ENCODE measurements around the gene TGFBR2. TPM values are rescaled to one million over a fixed set of nuclear protein-coding genes. Genes with fewer than 3 reads are reported as not detected.

TGFBR2 gene
- total RNA-seq, 1 donor from 2014 or later = 72.1 TPM

GRCh38 chr3:30634761-30635735 is 28.6 kb downstream of the TGFBR2 start:
- H3K4me3 Mint-ChIP-seq (ENCODE audit: unreplicated experiment) = no peak overlapping the region
- DNase-seq (ENCODE audit: extremely low spot score, unreplicated experiment) = no peak
- H3K27me3 Mint-ChIP-seq (ENCODE audit: unreplicated experiment) = no peaks in the 10 kb centered on the region
- TF ChIP-seq, protein P1, sequence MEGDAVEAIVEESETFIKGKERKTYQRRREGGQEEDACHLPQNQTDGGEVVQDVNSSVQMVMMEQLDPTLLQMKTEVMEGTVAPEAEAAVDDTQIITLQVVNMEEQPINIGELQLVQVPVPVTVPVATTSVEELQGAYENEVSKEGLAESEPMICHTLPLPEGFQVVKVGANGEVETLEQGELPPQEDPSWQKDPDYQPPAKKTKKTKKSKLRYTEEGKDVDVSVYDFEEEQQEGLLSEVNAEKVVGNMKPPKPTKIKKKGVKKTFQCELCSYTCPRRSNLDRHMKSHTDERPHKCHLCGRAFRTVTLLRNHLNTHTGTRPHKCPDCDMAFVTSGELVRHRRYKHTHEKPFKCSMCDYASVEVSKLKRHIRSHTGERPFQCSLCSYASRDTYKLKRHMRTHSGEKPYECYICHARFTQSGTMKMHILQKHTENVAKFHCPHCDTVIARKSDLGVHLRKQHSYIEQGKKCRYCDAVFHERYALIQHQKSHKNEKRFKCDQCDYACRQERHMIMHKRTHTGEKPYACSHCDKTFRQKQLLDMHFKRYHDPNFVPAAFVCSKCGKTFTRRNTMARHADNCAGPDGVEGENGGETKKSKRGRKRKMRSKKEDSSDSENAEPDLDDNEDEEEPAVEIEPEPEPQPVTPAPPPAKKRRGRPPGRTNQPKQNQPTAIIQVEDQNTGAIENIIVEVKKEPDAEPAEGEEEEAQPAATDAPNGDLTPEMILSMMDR (IDR thresholded peaks at IDR 0.05) = no peak
- H3K36me3 Mint-ChIP-seq (ENCODE audit: unreplicated experiment) = peaks cover 22% of the 10 kb centered on the region
- H3K9me3 Mint-ChIP-seq (ENCODE audit: unreplicated experiment) = no peaks in the 10 kb centered on the region
- no peak overlapping the region for H3K27ac Mint-ChIP-seq (ENCODE audit: unreplicated experiment)
- H3K4me1 Mint-ChIP-seq (ENCODE audit: unreplicated experiment) = peaks cover 48% of the 10 kb centered on the region

GRCh38 chr3:30637310-30638219 is 31.2 kb downstream of the TGFBR2 start:
- TF ChIP-seq, protein P1 (IDR thresholded peaks at IDR 0.05) = no peak
- peaks cover 12% of the 10 kb centered on the region for H3K36me3 Mint-ChIP-seq (ENCODE audit: unreplicated experiment)
- H3K4me1 Mint-ChIP-seq (ENCODE audit: unreplicated experiment) = peaks cover 33% of the 10 kb centered on the region
- no peaks in the 10 kb centered on the region for H3K9me3 Mint-ChIP-seq (ENCODE audit: unreplicated experiment)
- H3K27ac Mint-ChIP-seq (ENCODE audit: unreplicated experiment) = no peak overlapping the region
- no peak overlapping the region for H3K4me3 Mint-ChIP-seq (ENCODE audit: unreplicated experiment)
- H3K27me3 Mint-ChIP-seq (ENCODE audit: unreplicated experiment) = no peaks in the 10 kb centered on the region
- no peak for DNase-seq (ENCODE audit: extremely low spot score, unreplicated experiment)

GRCh38 chr3:30638685-30639412 is 32.4 kb downstream of the TGFBR2 start:
- H3K27me3 Mint-ChIP-seq (ENCODE audit: unreplicated experiment) = no peaks in the 10 kb centered on the region
- no peak for DNase-seq (ENCODE audit: extremely low spot score, unreplicated experiment)
- H3K9me3 Mint-ChIP-seq (ENCODE audit: unreplicated experiment) = no peaks in the 10 kb centered on the region
- TF ChIP-seq, protein P1 (IDR thresholded peaks at IDR 0.05) = no peak
- H3K27ac Mint-ChIP-seq (ENCODE audit: unreplicated experiment) = no peak overlapping the region
- H3K36me3 Mint-ChIP-seq (ENCODE audit: unreplicated experiment) = peaks cover 7% of the 10 kb centered on the region
- H3K4me1 Mint-ChIP-seq (ENCODE audit: unreplicated experiment) = peaks cover 36% of the 10 kb centered on the region
- H3K4me3 Mint-ChIP-seq (ENCODE audit: unreplicated experiment) = no peak overlapping the region

DNA sequence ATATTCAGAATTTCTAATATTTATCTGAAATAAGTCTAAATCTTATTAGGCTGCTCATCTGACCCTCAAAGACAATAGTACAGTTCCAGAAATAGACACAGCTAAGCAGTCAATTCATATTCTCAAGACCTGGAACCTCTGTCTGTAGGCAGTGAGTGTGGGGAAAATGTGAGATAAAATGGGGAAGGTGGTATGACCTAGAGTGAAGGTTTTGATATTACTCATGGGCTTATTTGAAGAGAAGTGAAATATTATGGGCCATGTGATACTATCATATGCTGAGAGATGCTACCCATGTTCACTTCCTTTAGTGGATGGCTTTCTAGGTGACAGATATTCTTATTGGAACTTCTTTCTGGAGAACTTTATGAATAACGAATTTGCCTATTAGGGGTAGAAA is 33.5 kb downstream of the TGFBR2 start:
- TF ChIP-seq, protein P1 (IDR thresholded peaks at IDR 0.05) = no peak
- Mint-ChIP-seq H3K27ac (ENCODE audit: unreplicated experiment) (no peak overlapping the region), H3K9me3 (ENCODE audit: unreplicated experiment) (no peaks in the 10 kb centered on the region), H3K36me3 (ENCODE audit: unreplicated experiment) (peaks cover 2% of the 10 kb centered on the region), H3K4me3 (ENCODE audit: unreplicated experiment) (no peak overlapping the region), H3K4me1 (ENCODE audit: unreplicated experiment) (peaks cover 38% of the 10 kb centered on the region), H3K27me3 (ENCODE audit: unreplicated experiment) (no peaks in the 10 kb centered on the region)
- DNase-seq (ENCODE audit: extremely low spot score, unreplicated experiment) = no peak
